Activated T-cell treated with anti-CD3 and anti-CD28 coated beads, Interleukin-2, amount 50 U/mL, for 24 hours (primary cell): ENCODE results near the gene TBX21.
"Not testable (repeated sequence)": the region's sequence is repeated elsewhere in the genome, so short reads cannot be mapped to it uniquely, and the experiment has no call there.

Experiments
- DNase-seq: peaks from one replicate; pipeline ENCODE4 v3.0.0-alpha.2; 2020
- H3K27ac Mint-ChIP-seq: 2 replicates; pipeline ENCODE4 v1.8.0; 2020; ENCODE audit warnings: mild to moderate bottlenecking, mixed read lengths
- H3K27me3 Mint-ChIP-seq: 2 replicates; pipeline ENCODE4 v1.8.0; 2020; ENCODE audit warnings: mixed read lengths
- H3K36me3 Mint-ChIP-seq: 2 replicates; pipeline ENCODE4 v1.8.0; 2020; ENCODE audit warnings: low read depth, mixed read lengths
- H3K4me1 Mint-ChIP-seq: 2 replicates; pipeline ENCODE4 v1.8.0; 2020; ENCODE audit warnings: low read depth, mixed read lengths
- H3K4me3 Mint-ChIP-seq: 2 replicates; pipeline ENCODE4 v1.8.0; 2020; ENCODE audit warnings: mild to moderate bottlenecking, moderate library complexity, mixed read lengths
- H3K9me3 Mint-ChIP-seq: 2 replicates; pipeline ENCODE4 v1.8.0; 2020; ENCODE audit warnings: mixed read lengths

Gene TBX21

DNA sequence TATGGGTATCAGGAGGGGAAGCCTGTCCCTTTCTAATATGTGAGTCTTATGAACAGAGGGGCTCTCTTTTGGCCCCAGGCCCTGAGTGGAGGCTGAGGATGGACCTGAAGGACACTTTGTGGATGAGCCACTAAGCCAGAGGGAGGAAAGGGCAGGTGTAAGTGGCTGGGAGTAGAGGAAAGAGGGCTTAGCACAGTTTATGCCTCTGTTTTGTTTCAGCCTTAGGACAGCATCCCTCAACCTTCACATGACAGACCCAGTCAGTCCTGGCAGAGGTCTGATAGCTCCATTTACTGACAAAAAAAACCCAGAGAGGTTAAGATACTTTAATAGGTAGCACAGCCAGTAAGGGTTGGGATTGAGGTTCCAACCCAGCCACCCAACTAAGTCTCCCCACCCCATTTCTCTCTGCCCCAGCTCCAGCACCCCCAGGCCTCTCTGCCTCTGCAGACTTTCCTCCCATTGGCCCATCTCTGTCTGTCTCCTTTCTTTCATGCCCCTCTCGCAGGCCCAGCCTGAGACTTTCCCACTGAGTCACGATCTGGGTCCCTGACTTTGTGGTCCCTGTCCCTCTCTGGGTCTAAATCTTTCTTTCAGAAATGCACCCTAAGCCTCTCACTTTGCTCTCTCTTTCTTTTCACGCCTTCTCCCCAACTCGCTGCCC lies 4.7 kb upstream of the TBX21 start:
- Mint-ChIP-seq H3K36me3 (no peaks in the 10 kb centered on the region), H3K27ac (peak overlapping the region; percentile 68), H3K4me3 (no peak overlapping the region), H3K9me3 (no peaks in the 10 kb centered on the region), H3K4me1 (peaks cover 88% of the 10 kb centered on the region), H3K27me3 (no peaks in the 10 kb centered on the region)
- peak; percentile 31 for DNase-seq

DNA sequence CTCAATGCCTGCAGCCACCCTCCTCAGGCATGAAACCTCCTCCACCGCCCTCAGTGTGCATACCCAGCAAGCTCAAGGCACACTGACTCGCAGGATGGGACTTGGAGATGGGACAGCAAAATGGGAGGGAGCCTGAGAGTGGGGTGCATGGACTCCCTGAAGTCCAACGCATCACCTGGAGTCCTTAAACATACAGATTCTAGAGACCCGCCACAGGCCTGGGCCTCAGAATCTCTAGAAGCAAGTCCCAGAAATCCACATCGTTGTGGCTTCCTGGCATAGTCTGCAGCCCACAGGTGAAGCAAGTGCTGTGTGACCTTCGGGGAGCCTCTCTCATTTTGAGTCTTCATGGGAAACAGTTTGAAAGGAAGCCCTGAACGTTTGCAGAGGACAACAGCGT lies 3.6 kb upstream of the TBX21 start:
- Mint-ChIP-seq H3K9me3 (no peaks in the 10 kb centered on the region), H3K27me3 (no peaks in the 10 kb centered on the region), H3K27ac (peak overlapping the region; percentile 69), H3K4me3 (no peak overlapping the region), H3K36me3 (peaks cover 7% of the 10 kb centered on the region), H3K4me1 (peaks cover 80% of the 10 kb centered on the region)
- peak; percentile 35 for DNase-seq

DNA sequence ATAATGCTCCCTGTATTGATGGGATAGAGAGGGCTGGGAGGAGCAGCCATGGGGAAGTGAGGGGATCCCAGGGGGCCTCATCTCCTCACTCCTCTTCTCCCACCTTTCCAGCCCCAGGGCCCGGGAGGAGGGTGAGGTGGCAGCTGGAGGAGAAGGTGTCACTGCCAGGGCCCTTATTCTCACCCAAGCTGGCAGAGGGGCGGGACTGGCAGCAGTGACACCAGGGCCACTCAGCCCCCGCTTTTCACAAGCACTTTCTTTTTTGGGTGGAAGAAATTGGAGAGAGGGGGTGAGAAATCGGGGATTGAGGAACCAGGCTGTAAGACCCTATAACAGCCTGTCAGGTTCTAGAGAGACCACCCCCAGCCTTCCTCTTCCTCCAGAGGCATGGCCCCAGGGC lies 2.4 kb upstream of the TBX21 start:
- peaks cover 78% of the 10 kb centered on the region for H3K4me1 Mint-ChIP-seq
- peaks cover 19% of the 10 kb centered on the region for H3K36me3 Mint-ChIP-seq
- H3K27ac Mint-ChIP-seq, result peak overlapping the region; percentile 79
- no peak overlapping the region for H3K4me3 Mint-ChIP-seq
- DNase-seq, result peak; percentile 32
- no peaks in the 10 kb centered on the region for H3K27me3 Mint-ChIP-seq
- H3K9me3 Mint-ChIP-seq, result no peaks in the 10 kb centered on the region

DNA sequence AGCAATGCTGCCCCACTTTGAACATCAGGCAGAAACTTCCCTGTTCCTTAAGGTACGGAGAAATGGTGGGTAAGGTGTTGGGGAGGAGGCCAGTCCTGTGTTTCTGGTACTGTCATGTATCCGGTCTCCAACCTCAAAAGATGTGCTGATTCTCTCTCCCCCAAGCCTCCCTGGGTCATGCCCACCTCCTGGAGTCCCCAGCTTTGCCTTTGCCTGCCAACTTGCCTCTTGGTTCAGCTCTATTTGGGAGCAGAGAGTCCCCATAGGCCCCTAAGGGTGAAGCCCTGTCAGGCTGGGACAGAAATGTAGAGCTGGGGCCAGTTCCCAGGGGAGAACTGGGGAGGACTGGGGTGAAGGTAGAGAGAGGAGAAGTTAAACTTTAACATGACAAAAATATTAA lies 1.6 kb upstream of the TBX21 start:
- H3K36me3 Mint-ChIP-seq, result peaks cover 26% of the 10 kb centered on the region
- peak; percentile 42 for DNase-seq
- peak overlapping the region; percentile 79 for H3K27ac Mint-ChIP-seq
- no peaks in the 10 kb centered on the region for H3K9me3 Mint-ChIP-seq
- H3K27me3 Mint-ChIP-seq, result no peaks in the 10 kb centered on the region
- H3K4me1 Mint-ChIP-seq, result peaks cover 77% of the 10 kb centered on the region
- H3K4me3 Mint-ChIP-seq, result no peak overlapping the region

DNA sequence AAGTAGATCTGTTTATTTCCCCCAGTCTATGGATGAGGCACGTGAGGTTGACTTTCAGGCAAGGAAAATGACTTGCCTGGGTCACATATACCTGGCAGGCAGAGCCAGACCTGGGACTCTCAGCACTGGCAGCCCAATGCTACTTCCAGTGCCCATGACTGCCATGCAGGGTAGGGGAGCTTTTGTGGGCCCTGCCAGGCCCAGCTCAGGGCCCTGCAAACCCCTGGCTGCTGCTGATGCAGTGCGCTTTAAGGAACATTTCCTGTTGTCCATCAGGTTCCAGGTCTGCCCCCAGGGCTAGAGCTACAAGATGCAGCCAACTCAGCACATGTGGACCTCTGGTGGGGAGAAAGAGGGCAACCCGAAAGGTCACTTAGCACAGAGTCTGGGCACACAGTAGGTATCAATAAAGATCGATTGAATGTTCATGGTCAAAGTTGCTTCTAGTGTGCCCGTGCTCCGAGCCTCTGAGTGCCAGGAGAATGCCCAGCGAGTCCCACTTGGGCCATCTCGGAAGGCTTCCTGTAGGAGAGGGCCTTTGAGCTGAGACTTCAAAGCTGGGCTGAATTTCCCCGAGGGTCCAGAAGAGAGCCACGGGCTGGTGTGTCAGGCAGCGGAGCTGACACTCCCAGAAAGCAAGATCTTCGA lies 513 bp upstream of the TBX21 start:
- H3K36me3 Mint-ChIP-seq, result peaks cover 38% of the 10 kb centered on the region
- H3K27ac Mint-ChIP-seq, result peak overlapping the region; percentile 94
- H3K27me3 Mint-ChIP-seq, result no peaks in the 10 kb centered on the region
- no peak for DNase-seq
- no peaks in the 10 kb centered on the region for H3K9me3 Mint-ChIP-seq
- peaks cover 77% of the 10 kb centered on the region for H3K4me1 Mint-ChIP-seq
- peak overlapping the region; percentile 82 for H3K4me3 Mint-ChIP-seq

DNA sequence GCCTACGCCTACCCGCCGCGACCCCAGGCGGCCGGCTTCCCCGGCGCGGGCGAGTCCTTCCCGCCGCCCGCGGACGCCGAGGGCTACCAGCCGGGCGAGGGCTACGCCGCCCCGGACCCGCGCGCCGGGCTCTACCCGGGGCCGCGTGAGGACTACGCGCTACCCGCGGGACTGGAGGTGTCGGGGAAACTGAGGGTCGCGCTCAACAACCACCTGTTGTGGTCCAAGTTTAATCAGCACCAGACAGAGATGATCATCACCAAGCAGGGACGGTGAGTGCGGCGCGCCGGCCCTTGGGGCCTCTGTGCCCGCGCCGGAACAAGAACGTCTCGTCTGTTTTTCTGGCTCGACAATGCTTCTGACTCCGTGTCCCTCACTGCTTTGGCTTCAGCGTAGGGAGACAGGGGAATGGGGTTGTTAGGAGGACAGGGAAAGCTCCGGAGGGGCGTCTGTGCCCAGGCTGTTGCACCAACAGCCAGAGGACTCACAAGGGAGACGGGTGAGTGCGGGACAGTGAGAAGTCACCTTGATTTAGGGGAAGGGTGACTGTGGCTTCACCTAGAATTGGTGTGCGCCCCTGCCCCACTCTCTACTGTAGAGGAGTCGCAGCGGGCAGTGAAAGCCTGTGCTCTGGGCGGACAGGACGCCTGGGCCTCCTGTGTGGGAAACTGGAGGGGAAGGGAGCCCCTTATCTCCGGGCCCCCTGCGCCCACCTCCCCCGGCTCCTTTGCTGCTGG lies 806 bp downstream of the TBX21 start:
- peaks cover 71% of the 10 kb centered on the region for H3K4me1 Mint-ChIP-seq
- H3K36me3 Mint-ChIP-seq, result peaks cover 46% of the 10 kb centered on the region
- peak overlapping the region; percentile 96 for H3K4me3 Mint-ChIP-seq
- H3K9me3 Mint-ChIP-seq, result no peaks in the 10 kb centered on the region
- no peaks in the 10 kb centered on the region for H3K27me3 Mint-ChIP-seq
- DNase-seq, result no peak
- H3K27ac Mint-ChIP-seq, result peak overlapping the region; percentile 96

DNA sequence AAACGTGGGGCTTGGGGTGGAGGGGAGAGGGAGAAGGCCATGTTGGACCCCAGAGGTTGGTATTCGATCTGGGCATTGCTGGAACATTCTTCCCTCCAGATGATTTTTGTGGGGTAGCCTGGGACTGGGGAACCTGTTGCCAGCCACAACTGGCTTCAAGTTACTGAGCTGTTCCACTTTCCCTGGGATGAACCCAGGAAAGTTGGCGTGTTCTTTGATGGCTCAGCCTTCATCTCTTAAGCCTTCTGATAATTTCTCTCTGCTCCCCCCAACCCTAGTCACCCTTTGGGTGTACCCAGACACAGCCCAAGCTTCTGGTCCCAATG lies 2.1 kb downstream of the TBX21 start:
- Mint-ChIP-seq H3K4me1 (peaks cover 70% of the 10 kb centered on the region), H3K36me3 (peaks cover 54% of the 10 kb centered on the region), H3K27ac (peak overlapping the region; percentile 96), H3K4me3 (peak overlapping the region; percentile 96), H3K27me3 (no peaks in the 10 kb centered on the region), H3K9me3 (no peaks in the 10 kb centered on the region)
- DNase-seq, result no peak

DNA sequence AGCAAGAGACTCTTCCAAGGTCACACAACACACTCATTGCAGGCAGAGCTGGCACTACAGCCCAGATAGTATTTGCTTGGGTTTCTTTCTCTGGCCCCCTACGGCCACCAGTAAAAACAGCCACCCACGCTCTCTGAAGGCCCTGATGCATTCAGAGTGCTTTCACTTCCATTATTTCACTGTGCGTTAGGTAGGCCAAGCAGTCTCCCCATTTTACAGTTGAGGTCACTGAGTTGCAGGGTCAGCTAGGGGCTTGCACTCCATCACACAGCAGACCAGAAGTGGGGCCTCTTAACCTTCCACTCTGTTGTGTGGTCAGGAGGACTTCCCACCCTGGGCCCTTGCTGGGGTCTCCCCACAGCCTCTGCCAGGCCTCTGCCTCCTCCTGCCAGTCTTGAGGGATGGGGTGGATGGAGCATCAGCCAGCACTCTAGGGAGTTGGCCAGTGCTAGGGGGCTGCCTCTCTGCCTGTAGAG lies 2.5 kb downstream of the TBX21 start:
- Mint-ChIP-seq H3K36me3 (peaks cover 58% of the 10 kb centered on the region), H3K4me3 (peak overlapping the region; percentile 96), H3K4me1 (peaks cover 70% of the 10 kb centered on the region), H3K9me3 (no peaks in the 10 kb centered on the region), H3K27me3 (no peaks in the 10 kb centered on the region), H3K27ac (peak overlapping the region; percentile 96)
- DNase-seq, result peak; percentile 47

DNA sequence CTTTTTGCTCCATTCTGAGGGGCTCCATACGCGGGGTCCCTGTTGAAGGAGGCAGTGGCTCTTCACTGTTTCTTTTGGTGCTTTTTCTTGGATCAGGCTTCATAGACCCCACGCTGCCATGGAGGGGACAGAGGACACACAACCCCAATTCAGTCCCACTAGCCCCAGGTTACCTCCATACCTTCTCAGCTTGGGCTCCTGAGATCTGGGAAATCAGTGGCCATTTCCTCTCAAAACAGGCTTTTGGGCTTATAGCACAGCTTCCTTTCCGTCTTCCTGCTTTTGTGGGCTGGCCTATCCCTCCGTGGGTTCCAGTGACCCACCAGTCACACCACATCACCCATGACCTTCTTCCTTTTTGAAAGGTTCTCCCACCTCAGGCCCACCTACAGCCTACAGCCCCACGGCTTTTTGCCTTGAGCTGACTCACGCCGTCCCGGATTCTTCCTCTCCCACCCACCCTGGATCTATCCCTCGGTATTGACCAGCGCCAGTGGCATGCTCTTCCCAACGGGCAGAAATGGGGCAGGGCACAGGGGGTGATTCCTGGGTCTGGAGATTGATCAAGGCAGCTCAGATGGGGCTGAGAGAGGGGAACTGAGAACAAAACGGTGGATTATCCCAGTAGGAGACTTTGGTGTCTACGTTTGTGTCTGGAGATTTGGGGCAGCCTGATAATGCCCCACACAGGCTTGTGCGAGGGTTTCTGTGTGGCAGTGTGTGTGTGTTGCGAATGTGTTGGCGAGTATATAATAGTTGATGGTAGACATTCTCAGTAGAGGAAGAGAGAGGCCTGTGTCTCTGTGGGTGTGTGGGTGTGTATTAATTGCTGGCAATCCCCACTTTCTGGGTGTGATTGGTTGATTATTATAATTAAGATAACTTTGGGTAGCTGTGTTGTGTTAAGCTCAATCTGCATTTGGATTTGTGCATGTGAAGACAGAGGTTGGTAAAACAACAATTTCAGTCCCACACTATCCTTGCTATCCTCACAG lies 3.8 kb downstream of the TBX21 start:
- Mint-ChIP-seq H3K27ac (peak overlapping the region; percentile 96), H3K36me3 (peaks cover 70% of the 10 kb centered on the region), H3K27me3 (no peaks in the 10 kb centered on the region), H3K4me3 (peak overlapping the region; percentile 96), H3K9me3 (no peaks in the 10 kb centered on the region), H3K4me1 (peaks cover 71% of the 10 kb centered on the region)
- no peak for DNase-seq

DNA sequence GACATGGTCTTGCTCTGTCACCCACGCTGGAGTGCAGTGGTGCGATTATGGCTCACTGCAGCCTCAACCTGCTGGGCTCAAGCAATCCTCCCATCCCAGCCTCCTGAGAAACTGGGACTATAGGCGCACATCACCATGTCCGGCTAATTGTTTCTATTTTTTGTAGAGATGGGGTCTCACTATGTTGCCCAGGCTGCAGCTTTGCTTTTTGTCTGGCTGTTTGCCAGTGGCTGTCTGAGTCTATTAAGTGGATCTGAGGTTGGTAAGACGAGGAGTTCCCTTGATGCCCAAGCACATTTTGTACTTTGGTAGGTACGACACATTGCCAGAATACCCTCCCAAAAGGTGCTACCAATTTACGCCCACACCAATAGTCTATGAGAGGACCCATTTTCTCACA lies 5.1 kb downstream of the TBX21 start:
- Mint-ChIP-seq H3K27ac (peak overlapping the region; percentile 44), H3K4me3 (peak overlapping the region; percentile 46), H3K9me3 (no peaks in the 10 kb centered on the region), H3K4me1 (peaks cover 70% of the 10 kb centered on the region), H3K36me3 (peaks cover 83% of the 10 kb centered on the region), H3K27me3 (no peaks in the 10 kb centered on the region)
- DNase-seq, result no peak

DNA sequence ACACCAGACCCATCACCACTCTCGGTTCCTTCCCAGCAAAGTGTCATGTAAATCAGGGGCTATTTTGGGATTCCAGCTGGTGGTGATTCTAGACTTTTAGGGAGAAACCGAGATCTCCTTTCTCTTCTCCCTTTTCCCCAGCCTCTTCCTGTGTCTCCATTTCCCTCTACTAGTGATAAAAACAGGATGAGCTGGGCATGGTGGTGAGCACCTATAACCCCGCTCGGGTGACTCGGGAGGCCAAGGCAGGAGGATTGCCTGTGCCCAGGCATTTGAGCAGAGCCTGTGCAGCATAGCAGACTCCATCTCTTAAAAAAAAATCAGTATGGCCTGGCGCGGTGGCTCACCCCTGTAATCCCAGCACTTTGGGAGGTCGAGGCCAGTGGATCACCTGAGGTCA lies 6.1 kb downstream of the TBX21 start:
- H3K36me3 Mint-ChIP-seq, result peaks cover 87% of the 10 kb centered on the region
- no peak for DNase-seq
- H3K27me3 Mint-ChIP-seq, result no peaks in the 10 kb centered on the region
- H3K4me3 Mint-ChIP-seq, result peak overlapping the region; percentile 51
- H3K4me1 Mint-ChIP-seq, result peaks cover 76% of the 10 kb centered on the region
- H3K27ac Mint-ChIP-seq, result peak overlapping the region; percentile 33
- H3K9me3 Mint-ChIP-seq, result no peaks in the 10 kb centered on the region

DNA sequence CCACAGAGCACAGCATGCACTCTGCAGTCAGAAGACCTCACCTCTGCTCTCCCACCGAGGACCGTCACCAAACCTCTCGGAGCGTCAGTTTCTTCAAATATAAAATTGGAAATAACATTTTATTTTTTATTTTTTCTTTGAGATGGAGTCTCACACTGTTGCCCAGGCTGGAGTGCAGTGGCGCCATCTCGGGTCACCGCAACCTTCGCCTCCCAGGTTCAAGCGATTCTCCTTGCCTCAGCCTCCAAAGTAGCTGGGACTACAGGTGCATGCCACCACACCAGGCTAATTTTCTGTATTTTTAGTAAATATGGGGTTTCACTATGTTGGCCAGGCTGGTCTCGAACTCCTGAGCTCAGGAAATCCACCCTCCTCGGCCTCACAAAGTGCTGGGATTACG lies 6.9 kb downstream of the TBX21 start:
- peak overlapping the region; percentile 84 for H3K27ac Mint-ChIP-seq
- DNase-seq, H3K27me3 Mint-ChIP-seq, H3K9me3 Mint-ChIP-seq, H3K4me3 Mint-ChIP-seq: not testable (repeated sequence)
- H3K36me3 Mint-ChIP-seq, result peaks cover 88% of the 10 kb centered on the region
- H3K4me1 Mint-ChIP-seq, result peaks cover 76% of the 10 kb centered on the region

DNA sequence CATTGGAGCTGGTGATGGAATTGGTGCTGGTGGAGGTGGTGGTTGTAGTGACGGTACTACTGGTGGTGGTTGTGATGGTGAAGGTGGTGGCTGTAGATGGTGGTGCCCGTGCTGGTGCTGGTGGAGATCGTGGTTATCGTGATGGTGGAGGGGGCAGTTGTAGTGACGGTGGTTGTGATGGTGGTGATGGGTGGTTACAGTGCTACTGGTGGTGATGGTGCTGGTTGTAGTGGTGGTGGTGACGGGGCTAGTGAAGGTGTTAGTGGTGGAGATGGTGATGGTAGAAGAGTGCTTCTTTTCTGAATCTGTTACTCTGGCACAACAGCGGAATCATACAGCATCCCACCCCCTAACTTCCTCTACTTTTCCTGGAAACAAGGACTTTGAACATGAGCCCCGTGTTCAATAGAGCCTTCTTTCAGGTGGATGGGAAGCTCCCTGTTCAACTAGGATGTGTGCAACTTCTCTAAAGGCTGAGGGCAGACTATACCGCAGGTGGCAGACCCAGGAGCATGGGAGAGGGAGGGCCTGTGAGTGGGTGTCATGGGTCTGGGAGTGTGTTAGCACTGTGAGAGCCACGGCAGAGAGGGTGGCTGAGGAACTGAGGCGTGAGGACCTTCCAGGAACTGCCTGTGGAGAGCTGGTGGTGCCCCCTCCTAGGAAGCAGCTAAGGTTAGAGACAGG lies 8.2 kb downstream of the TBX21 start:
- H3K27me3 Mint-ChIP-seq, result no peaks in the 10 kb centered on the region
- H3K9me3 Mint-ChIP-seq, result no peaks in the 10 kb centered on the region
- no peak for DNase-seq
- peaks cover 88% of the 10 kb centered on the region for H3K36me3 Mint-ChIP-seq
- H3K27ac Mint-ChIP-seq, result peak overlapping the region; percentile 84
- H3K4me1 Mint-ChIP-seq, result peaks cover 65% of the 10 kb centered on the region
- peak overlapping the region; percentile 52 for H3K4me3 Mint-ChIP-seq

DNA sequence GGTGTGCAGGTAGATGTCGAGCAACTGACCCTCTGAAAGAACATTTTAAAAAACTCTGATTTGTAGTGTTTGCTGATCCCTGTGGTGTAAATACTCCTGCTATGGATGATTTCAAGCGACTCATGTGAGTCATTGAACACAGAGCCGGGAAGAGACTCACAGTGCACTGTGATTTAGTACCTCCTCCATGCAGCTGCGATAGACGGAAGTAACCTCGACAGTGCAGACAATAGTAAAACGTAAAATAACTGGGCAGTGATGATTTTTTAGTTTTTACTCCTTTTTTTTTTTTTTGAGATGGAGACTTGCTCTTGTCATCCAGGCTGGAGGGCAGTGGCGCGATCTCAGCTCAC lies 8.7 kb downstream of the TBX21 start:
- Mint-ChIP-seq H3K27ac (peak overlapping the region; percentile 84), H3K36me3 (peaks cover 88% of the 10 kb centered on the region), H3K4me3 (peak overlapping the region; percentile 52), H3K27me3 (no peaks in the 10 kb centered on the region), H3K4me1 (peaks cover 60% of the 10 kb centered on the region), H3K9me3 (no peaks in the 10 kb centered on the region)
- DNase-seq, result no peak
